ENCODE results near the gene RPS6KC1. TPM values are rescaled to one million over a fixed set of nuclear protein-coding genes. Genes with fewer than 3 reads are reported as not detected.

The RPS6KC1 gene
- polyA plus RNA-seq, 3 donors, result 8.9 to 16.0 (median 11.4) TPM

GRCh38 chr1:213320191-213320870, 269.3 kb downstream of the RPS6KC1 start:
- Mint-ChIP-seq H3K36me3 (no peaks in the 10 kb centered on the region), H3K4me3 (no peak overlapping the region), H3K27ac (peak overlapping the region in 1 of 7 donors; percentile 15), H3K4me1 (peaks cover 2% of the 10 kb centered on the region), H3K9me3 (peaks cover 0 to 22% (median 10%) of the 10 kb centered on the region in 7 donors), H3K27me3 (ENCODE audit: low read depth in 3 of 3) (peaks cover 0 to 2% (median 2%) of the 10 kb centered on the region in 3 donors)
- Histone ChIP-seq H3K4me1 (ENCODE audit: control insufficient read depth in 1 of 2, insufficient read depth in 2 of 2, low read length in 2 of 2) (peaks cover 4 to 5% of the 10 kb centered on the region in 2 donors), H3K36me3 (replicated peaks in 1 of 2; ENCODE audit: control insufficient read depth in 1 of 2, insufficient read depth in 2 of 2, low read length in 2 of 2) (no peaks in the 10 kb centered on the region), H3K27ac (ENCODE audit: low read depth in 1 of 2, low read length in 2 of 2) (no peak overlapping the region), H3K4me2 (replicated peaks; ENCODE audit: extremely low read depth, low read length, poor library complexity, severe bottlenecking) (no peak overlapping the region), H3K9ac (ENCODE audit: insufficient read depth, low read length, poor library complexity, severe bottlenecking) (no peak overlapping the region), H3K27me3 (ENCODE audit: control insufficient read depth in 2 of 2, insufficient read depth in 2 of 2, low read length in 2 of 2) (no peaks in the 10 kb centered on the region), H3K4me3 (replicated peaks in 1 of 3; ENCODE audit: low read depth in 2 of 3, low read length in 3 of 3) (no peak overlapping the region), H4K20me1 (ENCODE audit: insufficient read depth, low read length) (no peaks in the 10 kb centered on the region), H3K79me2 (ENCODE audit: insufficient read depth, low read length) (no peaks in the 10 kb centered on the region), H2AFZ (ENCODE audit: insufficient read depth, low read depth, low read length, poor library complexity, severe bottlenecking) (no peak overlapping the region), H3K9me3 (replicated peaks in 1 of 2; ENCODE audit: control insufficient read depth in 1 of 2, insufficient read depth in 1 of 2, low read length in 2 of 2) (peaks cover 0 to 7% of the 10 kb centered on the region in 2 donors)
- no peak for TF ChIP-seq CTCF (IDR thresholded peaks at IDR 0.05)
- no CpG with 5 or more reads among the region's 6 CpGs for WGBS (ENCODE audit: insufficient coverage)
- intact Hi-C loops (cut with micrococcal nuclease), result no loop called here
- DNase-seq, result no peak

Other genes with a start within 250 kb of the RPS6KC1 start
- gene SPATA45, start 203.6 kb upstream of the RPS6KC1 start, polyA plus RNA-seq, result under 1 TPM in 1 of 3 donors, not detected in 2; 0.29 TPM
- gene FLVCR1, start 193.0 kb upstream of the RPS6KC1 start, polyA plus RNA-seq, result 1 to 10 TPM; 1.8 to 5.5 (median 2.8) TPM
- gene VASH2, start 100.7 kb upstream of the RPS6KC1 start, polyA plus RNA-seq, result under 1 TPM in 1 of 3 donors, not detected in 2; 0.07 TPM
- 10 to 100 TPM; 17.5 to 29.0 (median 18.3) TPM for gene ANGEL2, start 35.4 kb upstream of the RPS6KC1 start, polyA plus RNA-seq